ELF-1 (cell line): Measurements from ENCODE around the gene FAM163B.

ENCODE experiments used
- DNase-seq: peaks from one replicate; pipeline ENCODE4 v3.0.0-alpha.2; 2016; ENCODE audit warnings: low read depth, low spot score

FAM163B gene

GRCh38 chr9:133616643-133617405 is 7.6 kb upstream of the FAM163B start:
- no peak for DNase-seq

- DNase-seq, result no peak
Observed at GRCh38 chr9:133615606-133616188, 6.5 kb upstream of the FAM163B start.

GRCh38 chr9:133615186-133615585 is 6.0 kb upstream of the FAM163B start:
- DNase-seq, result no peak

- no peak for DNase-seq
Observed at GRCh38 chr9:133614678-133615077, 5.5 kb upstream of the FAM163B start.

GRCh38 chr9:133614056-133614455 is 4.9 kb upstream of the FAM163B start:
- DNase-seq, result no peak

GRCh38 chr9:133613432-133613831 is 4.2 kb upstream of the FAM163B start:
- DNase-seq, result no peak

- DNase-seq, result no peak
Observed at GRCh38 chr9:133612816-133613215, 3.6 kb upstream of the FAM163B start.

GRCh38 chr9:133612051-133612450 is 2.9 kb upstream of the FAM163B start:
- no peak for DNase-seq

GRCh38 chr9:133610845-133611244 is 1.7 kb upstream of the FAM163B start:
- DNase-seq, result no peak

GRCh38 chr9:133608889-133609288 is 300 bp downstream of the FAM163B start:
- DNase-seq, result no peak

GRCh38 chr9:133608382-133608781 is 807 bp downstream of the FAM163B start:
- DNase-seq, result no peak

GRCh38 chr9:133607976-133608375 is 1.2 kb downstream of the FAM163B start:
- DNase-seq, result no peak

- DNase-seq, result no peak
Observed at GRCh38 chr9:133607381-133607780, 1.8 kb downstream of the FAM163B start.

GRCh38 chr9:133606708-133607025 is 2.5 kb downstream of the FAM163B start:
- no peak for DNase-seq

GRCh38 chr9:133605856-133606707 is 3.1 kb downstream of the FAM163B start:
- peak; percentile 36 for DNase-seq

- no peak for DNase-seq
Observed at GRCh38 chr9:133605446-133605845, 3.7 kb downstream of the FAM163B start.

- no peak for DNase-seq
Observed at GRCh38 chr9:133604856-133605255, 4.3 kb downstream of the FAM163B start.

GRCh38 chr9:133604214-133604613 is 5.0 kb downstream of the FAM163B start:
- DNase-seq, result no peak

GRCh38 chr9:133603135-133603927 is 5.9 kb downstream of the FAM163B start:
- DNase-seq, result peak; percentile 51

- DNase-seq, result no peak
Observed at GRCh38 chr9:133602277-133602676, 6.9 kb downstream of the FAM163B start.

- no peak for DNase-seq
Observed at GRCh38 chr9:133601746-133602145, 7.4 kb downstream of the FAM163B start.

GRCh38 chr9:133600739-133601138 is 8.4 kb downstream of the FAM163B start:
- DNase-seq, result no peak
